HG03565 (cell line): Measurements from ENCODE around the gene RASGRP1.
"Not testable (repeated sequence)": the region's sequence is repeated elsewhere in the genome, so short reads cannot be mapped to it uniquely, and the experiment has no call there.

Experiments used
- ATAC-seq: cut with Tn5 transposase; IDR thresholded peaks from one replicate; pipeline ENCODE4 v1.9.1; 2021; ENCODE audit warnings: mild to moderate bottlenecking, moderate library complexity; ENCODE audit not compliant: unreplicated experiment

The RASGRP1 gene

GRCh38 chr15:38564557-38565286 lies at the start of gene RASGRP1:
RASGRP1 (minus strand) TSS chr15:38564814; CDS start chr15:38564628, 186 bp downstream.
- peak; percentile 38 for ATAC-seq

- no peak for ATAC-seq
Measured at GRCh38 chr15:38613085-38613484, 48.5 kb upstream of the RASGRP1 start.

GRCh38 chr15:38612159-38612863 lies 47.7 kb upstream of the RASGRP1 start:
- ATAC-seq: no peak

GRCh38 chr15:38611228-38611627 lies 46.6 kb upstream of the RASGRP1 start:
- ATAC-seq: no peak

GRCh38 chr15:38610748-38611147 lies 46.1 kb upstream of the RASGRP1 start:
- ATAC-seq: no peak

- ATAC-seq: no peak
Measured at GRCh38 chr15:38609097-38609738, 44.6 kb upstream of the RASGRP1 start.

GRCh38 chr15:38608682-38609081 lies 44.1 kb upstream of the RASGRP1 start:
- no peak for ATAC-seq

- no peak for ATAC-seq
Measured at GRCh38 chr15:38605744-38606143, 41.1 kb upstream of the RASGRP1 start.

GRCh38 chr15:38603672-38604071 lies 39.1 kb upstream of the RASGRP1 start:
- ATAC-seq: no peak

- no peak for ATAC-seq
Measured at GRCh38 chr15:38602910-38603670, 38.5 kb upstream of the RASGRP1 start.

- ATAC-seq: no peak
Measured at GRCh38 chr15:38600236-38600635, 35.6 kb upstream of the RASGRP1 start.

GRCh38 chr15:38598749-38599148 lies 34.1 kb upstream of the RASGRP1 start:
- no peak for ATAC-seq

- ATAC-seq: no peak
Measured at GRCh38 chr15:38597219-38597800, 32.7 kb upstream of the RASGRP1 start.

GRCh38 chr15:38593524-38593923 lies 28.9 kb upstream of the RASGRP1 start:
- ATAC-seq: no peak

- ATAC-seq: no peak
Measured at GRCh38 chr15:38589502-38589901, 24.9 kb upstream of the RASGRP1 start.

- no peak for ATAC-seq
Measured at GRCh38 chr15:38588672-38589071, 24.1 kb upstream of the RASGRP1 start.

GRCh38 chr15:38587214-38587613 lies 22.6 kb upstream of the RASGRP1 start:
- ATAC-seq: no peak

GRCh38 chr15:38586005-38586404 lies 21.4 kb upstream of the RASGRP1 start:
- not testable (repeated sequence) for ATAC-seq

- no peak for ATAC-seq
Measured at GRCh38 chr15:38578626-38579025, 14.0 kb upstream of the RASGRP1 start.

- no peak for ATAC-seq
Measured at GRCh38 chr15:38577424-38577987, 12.9 kb upstream of the RASGRP1 start.
